Duodenal mucosa (tissue), 2 donors: ENCODE results near the gene KDM4F.
A peak's percentile ranks its signal among the peaks of the same experiment; 100 is the strongest.

Source experiments
- H3K27ac ChIP-seq: one replicate; pipeline ENCODE4 v1.7.0; 2013; ENCODE audit warnings: low read depth, low read length
- H3K27me3 ChIP-seq, 2 donors: one replicate each; pipeline ENCODE4 v1.7.0; 2013; ENCODE audit warnings: low read length in 2 of 2, control low read depth in 1 of 2; ENCODE audit not compliant: insufficient read depth in 2 of 2, control insufficient read depth in 1 of 2
- H3K36me3 ChIP-seq, 2 donors: one replicate each; pipeline ENCODE4 v1.7.0; 2013; ENCODE audit warnings: low read length in 2 of 2, control low read depth in 1 of 2; ENCODE audit not compliant: insufficient read depth in 2 of 2, control insufficient read depth in 1 of 2
- H3K4me1 ChIP-seq, 2 donors: one replicate each; pipeline ENCODE4 v1.7.0; 2013; ENCODE audit warnings: low read length in 2 of 2, control low read depth in 1 of 2; ENCODE audit not compliant: insufficient read depth in 2 of 2, control insufficient read depth in 1 of 2
- H3K4me3 ChIP-seq, 2 donors: one replicate each; pipeline ENCODE4 v1.7.0; 2013; ENCODE audit warnings: low read length in 2 of 2, low read depth in 1 of 2
- H3K9ac ChIP-seq, 2 donors: one replicate each; pipeline ENCODE4 v1.7.0; 2013; ENCODE audit warnings: low read length in 2 of 2, low read depth in 1 of 2
- H3K9me3 ChIP-seq, 2 donors: one replicate each; pipeline ENCODE4 v1.7.0; 2013; ENCODE audit warnings: low read length in 2 of 2, control low read depth in 1 of 2; ENCODE audit not compliant: control insufficient read depth in 1 of 2

Gene KDM4F

GRCh38 chr11:95088946-95089619 is 39.9 kb downstream of the KDM4F start:
- Histone ChIP-seq H3K9me3 (no peaks in the 10 kb centered on the region), H3K36me3 (no peaks in the 10 kb centered on the region), H3K4me3 (peak overlapping the region; percentile 75 to 81), H3K27ac (peak overlapping the region; percentile 74), H3K27me3 (no peaks in the 10 kb centered on the region), H3K4me1 (peaks cover 34 to 37% of the 10 kb centered on the region in 2 donors), H3K9ac (peak overlapping the region; percentile 53 to 65)

- Histone ChIP-seq H3K36me3 (no peaks in the 10 kb centered on the region), H3K4me3 (peak within 1 kb of the TSS; percentile 75 to 81), H3K27me3 (no peaks in the 10 kb centered on the region), H3K9ac (peak within 1 kb of the TSS; percentile 65 to 90), H3K27ac (peak within 1 kb of the TSS; percentile 90), H3K4me1 (peaks cover 34 to 37% of the 10 kb centered on the region in 2 donors), H3K9me3 (no peaks in the 10 kb centered on the region)
Observed at GRCh38 chr11:95089620-95090542, 40.7 kb downstream of the KDM4F start, which contains the start of gene ENDOD1. Gene ENDOD1 (plus strand): TSS chr11:95089846. CDS start chr11:95089928, 82 bp downstream.

GRCh38 chr11:95091663-95092180 is 42.5 kb downstream of the KDM4F start:
- H3K27me3 ChIP-seq: no peaks in the 10 kb centered on the region
- peak overlapping the region in 1 of 2 donors; percentile 9 for H3K9ac ChIP-seq
- H3K4me3 ChIP-seq: peak overlapping the region; percentile 14 to 75
- peaks cover 34 to 37% of the 10 kb centered on the region in 2 donors for H3K4me1 ChIP-seq
- no peaks in the 10 kb centered on the region for H3K36me3 ChIP-seq
- no peaks in the 10 kb centered on the region for H3K9me3 ChIP-seq
- peak overlapping the region; percentile 33 for H3K27ac ChIP-seq

- no peaks in the 10 kb centered on the region for H3K9me3 ChIP-seq
- peak overlapping the region in 1 of 2 donors; percentile 8 for H3K9ac ChIP-seq
- H3K36me3 ChIP-seq: no peaks in the 10 kb centered on the region
- H3K27ac ChIP-seq: peak overlapping the region; percentile 33
- H3K27me3 ChIP-seq: no peaks in the 10 kb centered on the region
- peaks cover 34 to 37% of the 10 kb centered on the region in 2 donors for H3K4me1 ChIP-seq
- H3K4me3 ChIP-seq: peak overlapping the region; percentile 10 to 14
Observed at GRCh38 chr11:95092549-95093324, 43.5 kb downstream of the KDM4F start.

GRCh38 chr11:95093548-95093947 is 44.3 kb downstream of the KDM4F start:
- no peaks in the 10 kb centered on the region for H3K27me3 ChIP-seq
- H3K9me3 ChIP-seq: no peaks in the 10 kb centered on the region
- peak overlapping the region in 1 of 2 donors; percentile 8 for H3K9ac ChIP-seq
- no peak overlapping the region for H3K27ac ChIP-seq
- peaks cover 36 to 40% of the 10 kb centered on the region in 2 donors for H3K4me1 ChIP-seq
- H3K36me3 ChIP-seq: no peaks in the 10 kb centered on the region
- H3K4me3 ChIP-seq: no peak overlapping the region

GRCh38 chr11:95095858-95096587 is 46.8 kb downstream of the KDM4F start:
- H3K9ac ChIP-seq: no peak overlapping the region
- no peak overlapping the region for H3K4me3 ChIP-seq
- H3K27ac ChIP-seq: no peak overlapping the region
- no peaks in the 10 kb centered on the region for H3K27me3 ChIP-seq
- no peaks in the 10 kb centered on the region for H3K9me3 ChIP-seq
- no peaks in the 10 kb centered on the region for H3K36me3 ChIP-seq
- H3K4me1 ChIP-seq: peaks cover 36 to 37% of the 10 kb centered on the region in 2 donors

- Histone ChIP-seq H3K27me3 (no peaks in the 10 kb centered on the region), H3K4me1 (peaks cover 26% of the 10 kb centered on the region in 2 donors), H3K36me3 (no peaks in the 10 kb centered on the region), H3K4me3 (no peak overlapping the region), H3K27ac (no peak overlapping the region), H3K9ac (no peak overlapping the region), H3K9me3 (no peaks in the 10 kb centered on the region)
Observed at GRCh38 chr11:95097209-95097608, 48.0 kb downstream of the KDM4F start.

GRCh38 chr11:95098826-95099225 is 49.6 kb downstream of the KDM4F start:
- H3K9ac ChIP-seq: no peak overlapping the region
- H3K36me3 ChIP-seq: no peaks in the 10 kb centered on the region
- peaks cover 10 to 11% of the 10 kb centered on the region in 2 donors for H3K4me1 ChIP-seq

GRCh38 chr11:95100191-95100648 is 51.0 kb downstream of the KDM4F start:
- Histone ChIP-seq H3K27me3 (no peaks in the 10 kb centered on the region), H3K9me3 (no peaks in the 10 kb centered on the region), H3K4me3 (no peak overlapping the region), H3K27ac (no peak overlapping the region), H3K36me3 (no peaks in the 10 kb centered on the region), H3K4me1 (peaks cover 10 to 11% of the 10 kb centered on the region in 2 donors), H3K9ac (no peak overlapping the region)

More at GRCh38 chr11:95098826-95099225, 49.6 kb downstream of the KDM4F start:
- Histone ChIP-seq H3K27ac (no peak overlapping the region), H3K4me3 (no peak overlapping the region), H3K27me3 (no peaks in the 10 kb centered on the region), H3K9me3 (no peaks in the 10 kb centered on the region)
